ENCODE measurements around the gene IL31RA.

GRCh38 chr5:55915783-55916182 lies 64.6 kb downstream of the IL31RA start:
- TF ChIP-seq CTCF (conservative IDR thresholded peaks at IDR 0.05) (no peak), ZFX (IDR thresholded peaks at IDR 0.05) (no peak)

Measured in C4-2B (cell line).